Mononuclear cell (primary cell): Measurements from ENCODE around the gene NCKAP5. TPM values are rescaled to one million over a fixed set of nuclear protein-coding genes. Genes with fewer than 3 reads are reported as not detected.

ENCODE experiments used
- H3K27me3 ChIP-seq: 2 replicates; pipeline ENCODE4 v1.6.0; 2011; ENCODE audit warnings: low read length, control low read depth; ENCODE audit not compliant: insufficient read depth
- H3K4me1 ChIP-seq: 2 replicates; pipeline ENCODE4 v1.5.1; 2011; ENCODE audit warnings: mild to moderate bottlenecking, low read length, control low read depth; ENCODE audit not compliant: insufficient read depth
- H3K4me3 ChIP-seq: 2 replicates; pipeline ENCODE4 v1.5.1; 2011; ENCODE audit warnings: mild to moderate bottlenecking, low read length, moderate library complexity
- H3K9me3 ChIP-seq: 2 replicates; pipeline ENCODE4 v1.5.1; 2011; ENCODE audit warnings: low read depth, mild to moderate bottlenecking, control low read depth, low read length
- total RNA-seq: library from RNA; depleted of rRNA; stranded (reverse); fragments of >200 nt; gene quantifications from one replicate; pipeline ENCODE4 v1.2.3, GENCODE V29; 2012

Gene NCKAP5
- total RNA-seq, 1 donor, result under 0.01 TPM

DNA sequence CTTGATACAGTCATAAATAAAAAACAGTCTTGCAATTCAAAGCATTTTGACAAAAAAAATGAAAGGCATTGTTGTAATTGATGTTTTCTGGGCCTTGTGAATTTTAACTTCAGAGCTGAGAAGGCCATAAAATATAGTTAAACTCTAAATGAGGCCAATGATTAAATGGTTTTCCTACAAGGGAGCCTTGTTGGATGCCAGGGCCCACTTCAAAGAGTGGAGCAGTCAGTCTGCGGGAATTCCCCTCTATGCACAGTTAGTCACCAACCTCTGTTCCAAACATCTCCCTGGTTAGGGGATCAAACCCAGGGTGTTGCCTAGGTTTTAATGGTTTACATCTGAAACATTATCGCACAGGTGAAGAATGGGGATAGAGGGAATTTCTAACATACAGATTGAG lies 143.4 kb downstream of the NCKAP5 start:
- no peaks in the 10 kb centered on the region for H3K4me1 ChIP-seq
- H3K9me3 ChIP-seq, result no peaks in the 10 kb centered on the region
- no peak overlapping the region for H3K4me3 ChIP-seq
- no peaks in the 10 kb centered on the region for H3K27me3 ChIP-seq

DNA sequence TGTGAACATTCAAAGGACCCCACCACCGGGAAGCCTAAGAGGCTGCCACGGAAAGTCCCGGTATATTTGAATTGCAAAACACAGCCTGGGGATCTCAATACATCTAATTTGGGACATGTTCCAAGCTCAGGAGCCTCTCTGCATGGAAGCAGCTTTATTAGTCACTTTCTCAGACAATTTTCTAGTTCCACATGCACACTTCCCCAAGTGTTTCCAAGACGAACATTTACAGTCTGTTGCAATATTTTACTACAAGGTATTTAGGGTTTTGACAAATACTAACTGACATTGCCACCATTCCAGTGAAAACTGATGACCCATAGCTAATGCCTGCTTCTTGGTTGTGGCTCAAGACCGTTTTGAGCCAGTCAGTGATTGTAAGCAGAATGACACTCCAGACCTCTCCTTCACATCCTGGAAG lies 145.3 kb downstream of the NCKAP5 start:
- Histone ChIP-seq H3K9me3 (no peaks in the 10 kb centered on the region), H3K4me1 (no peaks in the 10 kb centered on the region), H3K27me3 (no peaks in the 10 kb centered on the region), H3K4me3 (no peak overlapping the region)

DNA sequence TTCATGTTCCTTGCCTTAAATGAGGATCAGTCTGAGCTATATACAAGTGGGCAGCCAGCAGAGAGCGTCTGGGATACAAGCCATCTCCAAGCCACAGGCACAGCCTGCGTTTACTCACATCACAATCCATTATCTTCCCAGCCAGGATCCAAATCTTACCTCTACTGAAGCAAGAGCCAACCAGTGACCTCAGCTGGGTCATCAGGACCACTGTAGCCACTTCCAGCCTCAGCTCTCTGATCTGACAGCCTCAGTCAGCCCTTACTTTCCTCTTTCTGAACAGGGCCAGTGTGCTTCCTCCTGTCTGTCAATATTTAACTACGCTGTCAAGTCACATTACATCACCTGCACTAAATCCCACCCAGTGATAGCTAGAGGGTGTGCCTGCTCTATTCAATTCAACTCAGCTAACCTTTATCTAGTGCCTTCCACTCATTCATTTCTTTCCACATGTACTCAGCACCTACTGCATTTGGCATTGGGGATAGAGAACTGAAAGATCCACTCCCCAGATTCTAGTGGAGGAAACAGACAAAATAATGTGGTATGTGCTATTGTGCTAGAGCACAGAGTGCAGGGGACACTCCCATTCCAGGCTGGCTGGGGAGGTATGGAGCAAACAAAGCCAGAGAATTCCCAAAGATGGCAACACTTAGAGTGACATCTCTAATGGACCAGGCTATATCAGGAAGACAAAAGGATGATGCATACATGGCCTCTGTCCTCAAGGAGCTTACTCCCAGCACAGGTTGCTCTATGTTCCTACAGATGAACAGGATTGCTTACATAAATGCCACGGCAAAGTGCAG lies 146.5 kb downstream of the NCKAP5 start:
- Histone ChIP-seq H3K9me3 (no peaks in the 10 kb centered on the region), H3K4me3 (no peak overlapping the region), H3K4me1 (no peaks in the 10 kb centered on the region), H3K27me3 (no peaks in the 10 kb centered on the region)

GRCh38 chr2:133420788-133421187 lies 147.5 kb downstream of the NCKAP5 start:
- Histone ChIP-seq H3K9me3 (no peaks in the 10 kb centered on the region), H3K4me1 (no peaks in the 10 kb centered on the region), H3K4me3 (no peak overlapping the region), H3K27me3 (no peaks in the 10 kb centered on the region)

DNA sequence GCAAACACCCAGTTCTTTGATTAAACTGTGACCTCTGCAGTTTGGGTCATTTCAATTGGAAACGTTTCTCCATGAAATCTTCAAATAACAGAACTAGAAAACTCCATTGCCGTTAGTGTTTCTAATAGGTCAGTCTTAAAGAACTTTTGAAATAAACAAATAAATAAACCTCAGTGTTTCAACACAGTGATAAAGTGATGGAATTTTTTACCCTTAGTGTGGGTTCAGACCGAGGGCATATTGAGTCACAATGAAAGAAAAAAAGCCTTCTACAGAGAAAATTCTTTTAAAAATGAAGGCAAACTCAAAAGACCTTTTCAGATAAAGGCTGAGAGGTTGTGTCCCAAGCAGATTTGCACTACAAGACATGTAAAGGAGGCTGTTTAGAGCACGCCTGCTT lies 149.6 kb downstream of the NCKAP5 start:
- H3K4me3 ChIP-seq, result no peak overlapping the region
- no peaks in the 10 kb centered on the region for H3K9me3 ChIP-seq
- no peaks in the 10 kb centered on the region for H3K4me1 ChIP-seq
- no peaks in the 10 kb centered on the region for H3K27me3 ChIP-seq

- no peaks in the 10 kb centered on the region for H3K4me1 ChIP-seq
- no peaks in the 10 kb centered on the region for H3K27me3 ChIP-seq
- no peak overlapping the region for H3K4me3 ChIP-seq
- no peaks in the 10 kb centered on the region for H3K9me3 ChIP-seq
Observed at GRCh38 chr2:133418021-133418420, 150.2 kb downstream of the NCKAP5 start.

GRCh38 chr2:133417415-133417814 lies 150.8 kb downstream of the NCKAP5 start:
- Histone ChIP-seq H3K27me3 (no peaks in the 10 kb centered on the region), H3K9me3 (no peaks in the 10 kb centered on the region), H3K4me3 (no peak overlapping the region), H3K4me1 (no peaks in the 10 kb centered on the region)

DNA sequence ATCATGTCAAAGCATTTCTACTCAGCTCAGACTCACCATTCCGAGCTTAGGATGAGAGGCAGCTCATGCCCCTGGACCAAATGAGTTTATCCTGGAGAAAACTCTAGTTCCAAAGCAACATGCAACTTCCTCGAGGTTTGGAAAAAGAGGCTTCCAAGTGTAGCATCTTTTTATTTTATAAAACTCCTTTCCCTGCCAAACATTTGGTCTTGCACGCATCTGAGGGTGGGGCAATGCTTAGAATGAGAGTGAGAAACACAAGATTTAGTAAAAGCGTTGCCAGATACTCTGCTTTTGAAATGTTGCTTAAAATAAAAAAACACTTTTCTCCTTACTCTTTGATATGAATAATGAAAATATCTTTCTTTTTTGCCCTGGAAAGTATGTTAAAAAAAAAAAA lies 151.5 kb downstream of the NCKAP5 start:
- Histone ChIP-seq H3K4me1 (no peaks in the 10 kb centered on the region), H3K9me3 (no peaks in the 10 kb centered on the region), H3K27me3 (no peaks in the 10 kb centered on the region), H3K4me3 (no peak overlapping the region)

GRCh38 chr2:133416146-133416545 lies 152.1 kb downstream of the NCKAP5 start:
- H3K27me3 ChIP-seq, result no peaks in the 10 kb centered on the region
- H3K4me1 ChIP-seq, result no peaks in the 10 kb centered on the region
- H3K9me3 ChIP-seq, result no peaks in the 10 kb centered on the region
- H3K4me3 ChIP-seq, result no peak overlapping the region

GRCh38 chr2:133415210-133415876 lies 152.9 kb downstream of the NCKAP5 start:
- no peaks in the 10 kb centered on the region for H3K27me3 ChIP-seq
- H3K4me1 ChIP-seq, result no peaks in the 10 kb centered on the region
- H3K9me3 ChIP-seq, result no peaks in the 10 kb centered on the region
- H3K4me3 ChIP-seq, result no peak overlapping the region

DNA sequence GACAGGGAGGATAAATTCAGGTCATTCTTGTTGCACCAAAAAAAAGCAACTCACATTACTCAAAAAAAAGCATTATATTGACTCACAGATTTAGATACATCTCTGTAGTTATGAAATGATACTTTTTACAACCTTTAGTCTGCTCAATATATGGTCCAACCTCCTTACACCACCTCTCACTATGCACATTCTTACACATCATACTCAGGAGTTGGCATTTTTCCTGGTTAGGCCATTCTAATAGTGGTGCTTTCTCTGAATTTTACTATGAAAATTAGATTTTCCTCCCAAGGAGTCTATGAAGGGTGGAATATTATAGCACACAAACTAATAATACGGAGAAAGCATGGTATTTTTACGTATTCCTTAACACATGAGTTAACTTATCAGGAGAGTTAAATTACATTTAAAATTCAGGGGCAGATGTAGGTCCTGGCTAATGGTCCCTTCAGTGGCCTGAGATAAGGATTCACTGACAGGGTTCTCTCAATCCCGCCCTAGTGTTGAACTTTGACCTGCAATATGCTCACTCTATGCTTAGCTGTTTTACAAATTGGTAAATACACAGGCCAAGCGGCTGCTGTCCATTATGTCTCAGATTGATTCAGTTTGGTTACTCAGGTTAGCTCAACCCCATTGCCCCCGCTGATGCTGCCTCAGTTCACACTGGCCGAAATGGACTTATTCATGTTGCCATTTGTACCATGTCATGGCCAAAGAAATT lies 153.6 kb downstream of the NCKAP5 start:
- Histone ChIP-seq H3K27me3 (no peaks in the 10 kb centered on the region), H3K9me3 (no peaks in the 10 kb centered on the region), H3K4me1 (no peaks in the 10 kb centered on the region), H3K4me3 (no peak overlapping the region)

GRCh38 chr2:133413863-133414262 lies 154.4 kb downstream of the NCKAP5 start:
- Histone ChIP-seq H3K9me3 (no peaks in the 10 kb centered on the region), H3K4me3 (no peak overlapping the region)

DNA sequence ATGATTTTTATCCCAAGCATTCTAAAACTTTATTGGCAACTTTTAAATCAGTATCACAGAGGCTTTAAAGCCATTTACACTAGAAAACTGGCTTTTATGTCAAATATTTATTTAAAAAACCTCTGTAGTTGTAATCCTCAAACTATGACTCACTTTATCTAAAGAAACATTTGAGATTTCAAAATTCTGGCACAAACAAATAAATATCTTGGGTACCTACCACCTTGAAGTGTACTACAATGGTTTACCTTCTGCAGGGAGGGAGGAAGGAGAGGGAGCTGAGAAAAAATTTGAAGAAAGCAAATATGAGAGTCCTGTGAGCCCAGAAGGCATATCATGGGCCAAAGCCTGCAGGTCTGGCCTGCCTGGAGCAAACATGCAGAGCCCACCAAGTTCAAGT lies 155.6 kb downstream of the NCKAP5 start:
- H3K27me3 ChIP-seq, result no peaks in the 10 kb centered on the region
- H3K9me3 ChIP-seq, result no peaks in the 10 kb centered on the region
- no peak overlapping the region for H3K4me3 ChIP-seq
- no peaks in the 10 kb centered on the region for H3K4me1 ChIP-seq

More at GRCh38 chr2:133413863-133414262, 154.4 kb downstream of the NCKAP5 start:
- no peaks in the 10 kb centered on the region for H3K27me3 ChIP-seq
- no peaks in the 10 kb centered on the region for H3K4me1 ChIP-seq

GRCh38 chr2:133411857-133412256 lies 156.4 kb downstream of the NCKAP5 start:
- Histone ChIP-seq H3K9me3 (no peaks in the 10 kb centered on the region), H3K4me1 (no peaks in the 10 kb centered on the region), H3K27me3 (no peaks in the 10 kb centered on the region), H3K4me3 (no peak overlapping the region)

- Histone ChIP-seq H3K9me3 (no peaks in the 10 kb centered on the region), H3K4me1 (no peaks in the 10 kb centered on the region), H3K4me3 (no peak overlapping the region), H3K27me3 (no peaks in the 10 kb centered on the region)
Observed at GRCh38 chr2:133411101-133411500, 157.2 kb downstream of the NCKAP5 start.
